Astrocyte of the spinal cord (primary cell): ENCODE measurements around the gene TPRA1.
"Not testable (repeated sequence)": the region's sequence is repeated elsewhere in the genome, so short reads cannot be mapped to it uniquely, and the experiment has no call there.

Experiments
- DNase-seq: peaks from one replicate; pipeline ENCODE4 v3.0.0; 2011; ENCODE audit warnings: low read depth, low spot score
- H3K4me3 ChIP-seq: 2 replicates; pipeline ENCODE4 v1.5.1; 2011; ENCODE audit warnings: low read depth, mild to moderate bottlenecking, low read length, moderate library complexity
- in situ Hi-C: cut with HindIII; loops from 2 replicates; pipeline ENCODE4 v1.10.0; 2017; ENCODE audit warnings: low sequenced_read_pairs
- TF ChIP-seq, protein P1 (sequence below): IDR thresholded peaks from 2 replicates; pipeline ENCODE4 v1.5.1; 2012; ENCODE audit warnings: low read depth, mild to moderate bottlenecking, low read length, inconsistent platforms

The TPRA1 gene

DNA sequence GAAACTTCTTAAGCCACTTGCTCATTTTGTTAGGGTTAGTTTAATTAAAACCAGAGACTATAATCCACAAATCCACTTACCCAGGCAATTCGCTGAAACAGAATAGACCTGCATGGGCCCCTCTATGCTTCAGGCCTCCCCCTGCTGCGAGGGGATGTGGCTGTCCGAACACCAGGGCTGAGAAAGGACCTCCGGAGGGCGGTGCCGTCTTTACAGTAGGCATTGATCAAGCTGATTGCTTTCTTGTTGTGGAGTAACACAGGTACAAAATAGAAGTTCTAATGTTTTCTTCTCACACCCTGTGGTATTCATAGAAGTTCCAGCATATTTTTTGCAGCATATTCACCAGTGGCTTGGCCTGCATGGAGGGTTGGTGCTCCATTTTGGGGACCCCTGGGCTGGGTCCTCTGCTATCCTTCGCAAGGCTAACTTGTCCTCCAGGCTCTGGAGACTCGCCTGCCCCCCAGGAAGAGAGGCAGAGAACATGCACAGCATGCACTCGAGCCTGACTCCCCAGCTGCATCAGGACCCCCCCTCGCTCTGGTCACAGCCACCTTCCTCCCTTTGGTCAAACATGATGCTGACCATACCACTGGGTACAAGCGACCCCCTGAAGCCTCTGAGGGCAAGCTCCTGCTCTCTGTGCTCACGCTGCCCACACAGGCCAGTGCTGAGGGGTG, 55.3 kb downstream of the TPRA1 start:
- in situ Hi-C loops, result no loop called here
- TF ChIP-seq, protein P1, sequence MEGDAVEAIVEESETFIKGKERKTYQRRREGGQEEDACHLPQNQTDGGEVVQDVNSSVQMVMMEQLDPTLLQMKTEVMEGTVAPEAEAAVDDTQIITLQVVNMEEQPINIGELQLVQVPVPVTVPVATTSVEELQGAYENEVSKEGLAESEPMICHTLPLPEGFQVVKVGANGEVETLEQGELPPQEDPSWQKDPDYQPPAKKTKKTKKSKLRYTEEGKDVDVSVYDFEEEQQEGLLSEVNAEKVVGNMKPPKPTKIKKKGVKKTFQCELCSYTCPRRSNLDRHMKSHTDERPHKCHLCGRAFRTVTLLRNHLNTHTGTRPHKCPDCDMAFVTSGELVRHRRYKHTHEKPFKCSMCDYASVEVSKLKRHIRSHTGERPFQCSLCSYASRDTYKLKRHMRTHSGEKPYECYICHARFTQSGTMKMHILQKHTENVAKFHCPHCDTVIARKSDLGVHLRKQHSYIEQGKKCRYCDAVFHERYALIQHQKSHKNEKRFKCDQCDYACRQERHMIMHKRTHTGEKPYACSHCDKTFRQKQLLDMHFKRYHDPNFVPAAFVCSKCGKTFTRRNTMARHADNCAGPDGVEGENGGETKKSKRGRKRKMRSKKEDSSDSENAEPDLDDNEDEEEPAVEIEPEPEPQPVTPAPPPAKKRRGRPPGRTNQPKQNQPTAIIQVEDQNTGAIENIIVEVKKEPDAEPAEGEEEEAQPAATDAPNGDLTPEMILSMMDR, result no peak
- no peak overlapping the region for H3K4me3 ChIP-seq
- DNase-seq, result no peak

DNA sequence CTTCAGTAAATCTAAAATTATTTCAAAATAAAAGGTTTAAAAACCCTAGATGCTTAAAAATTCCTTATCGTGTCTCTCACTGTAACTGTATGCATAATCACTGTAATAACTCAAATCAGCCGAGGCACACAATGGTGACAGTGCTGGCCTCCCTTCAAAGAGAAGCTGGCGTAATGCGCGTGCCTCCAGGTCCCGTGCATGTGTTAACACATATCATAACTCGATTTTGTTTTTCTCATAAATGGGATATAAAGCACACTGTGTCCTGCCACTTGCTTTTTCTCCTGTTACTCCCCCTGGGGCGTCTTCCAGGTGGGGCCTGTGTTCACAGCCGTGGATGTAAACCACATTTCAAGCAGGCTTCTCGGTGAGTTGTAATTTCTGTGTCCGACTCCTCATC, 56.0 kb downstream of the TPRA1 start:
- TF ChIP-seq, protein P1, result no peak
- H3K4me3 ChIP-seq, result no peak overlapping the region
- in situ Hi-C loops, result no loop called here
- DNase-seq, result no peak

DNA sequence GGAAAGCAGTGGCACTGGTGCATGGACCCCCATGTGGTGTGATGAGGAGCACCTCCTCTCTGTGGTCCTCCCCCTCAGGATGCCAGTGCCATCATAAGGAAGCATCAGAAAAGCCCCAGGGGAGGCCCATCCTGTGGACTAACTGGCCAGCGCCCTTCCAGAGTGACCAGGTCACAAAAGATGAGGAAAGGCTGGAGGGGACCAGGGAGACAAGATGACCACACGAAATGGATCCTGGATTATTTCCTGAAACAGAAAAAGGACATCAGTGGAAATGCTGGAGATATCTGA, 56.4 kb downstream of the TPRA1 start:
- TF ChIP-seq, protein P1, result no peak
- H3K4me3 ChIP-seq, result no peak overlapping the region
- in situ Hi-C loops, result no loop called here
- DNase-seq, result no peak

DNA sequence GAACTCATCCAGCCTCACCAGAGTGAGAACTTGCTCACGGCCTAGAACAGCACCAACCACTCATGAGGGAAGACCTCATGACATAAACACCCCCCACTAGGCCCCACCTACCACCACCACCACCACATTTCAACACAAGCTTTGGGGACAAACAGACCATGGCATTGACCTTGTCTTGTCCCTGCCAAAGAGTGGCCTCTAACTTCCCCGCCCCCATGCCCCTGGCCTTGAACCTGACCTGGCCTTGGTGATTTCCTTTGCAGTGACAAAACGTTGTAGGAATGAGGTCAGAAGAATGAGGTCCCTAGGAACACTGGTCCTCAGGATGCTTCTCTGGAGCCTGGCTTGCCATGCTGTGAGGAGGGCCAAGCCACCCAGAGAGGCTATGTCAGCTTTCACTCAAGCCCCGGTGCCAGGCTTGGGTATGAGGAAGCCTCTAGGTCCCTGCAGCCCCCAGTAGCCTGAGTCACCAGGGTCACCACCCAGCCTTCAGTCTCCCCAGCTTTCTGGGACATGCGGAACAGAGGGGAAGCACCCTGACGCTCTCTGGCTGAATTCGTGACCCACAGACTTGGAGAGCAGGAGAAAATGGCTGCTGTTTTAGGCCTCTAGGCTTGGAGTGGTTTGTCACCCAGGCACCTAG, 57.9 kb downstream of the TPRA1 start:
- DNase-seq, result no peak
- TF ChIP-seq, protein P1, result no peak
- no peak overlapping the region for H3K4me3 ChIP-seq
- in situ Hi-C loops, result no loop called here

DNA sequence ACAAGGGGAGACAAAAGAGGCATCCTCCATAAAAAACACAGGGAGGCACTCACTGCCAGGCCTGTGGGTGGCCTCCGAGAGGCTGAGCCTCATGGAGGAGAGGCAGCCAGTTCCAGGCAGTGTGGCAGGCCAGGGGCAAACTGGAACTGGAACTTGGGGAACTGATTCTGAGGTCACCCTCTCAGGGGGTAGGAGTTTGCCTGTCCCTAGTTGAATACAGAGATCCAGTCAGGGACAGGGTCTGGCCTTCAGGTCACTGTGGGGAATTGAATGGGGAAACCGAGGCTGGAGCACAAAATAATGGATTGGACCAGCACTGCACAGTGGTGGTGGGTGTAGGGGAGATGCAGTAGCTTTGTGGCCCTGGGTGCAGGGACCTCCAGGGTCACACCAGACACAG, 58.7 kb downstream of the TPRA1 start:
- TF ChIP-seq, protein P1, result no peak
- H3K4me3 ChIP-seq, result no peak overlapping the region
- DNase-seq, result no peak
- in situ Hi-C loops, result no loop called here

DNA sequence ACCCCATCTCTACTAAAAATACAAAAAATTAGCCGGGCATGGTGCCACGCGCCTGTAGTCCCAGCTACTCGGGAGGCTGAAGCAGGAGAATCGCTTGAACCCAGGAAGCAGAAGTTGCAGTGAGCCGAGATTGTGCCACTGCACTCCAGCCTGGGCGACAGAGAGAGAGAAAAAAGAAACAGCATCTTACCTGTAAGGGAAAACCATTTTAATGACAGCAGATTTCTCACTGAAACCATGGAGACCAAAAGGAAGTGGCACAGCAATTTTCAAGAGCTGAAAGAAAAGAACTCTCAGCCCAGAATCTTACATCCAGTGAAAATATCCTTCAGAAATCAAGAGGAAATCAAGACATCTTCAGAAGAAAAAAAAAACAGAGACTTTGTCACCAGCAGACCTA, 59.7 kb downstream of the TPRA1 start:
- H3K4me3 ChIP-seq, in situ Hi-C loops, DNase-seq: not testable (repeated sequence)

DNA sequence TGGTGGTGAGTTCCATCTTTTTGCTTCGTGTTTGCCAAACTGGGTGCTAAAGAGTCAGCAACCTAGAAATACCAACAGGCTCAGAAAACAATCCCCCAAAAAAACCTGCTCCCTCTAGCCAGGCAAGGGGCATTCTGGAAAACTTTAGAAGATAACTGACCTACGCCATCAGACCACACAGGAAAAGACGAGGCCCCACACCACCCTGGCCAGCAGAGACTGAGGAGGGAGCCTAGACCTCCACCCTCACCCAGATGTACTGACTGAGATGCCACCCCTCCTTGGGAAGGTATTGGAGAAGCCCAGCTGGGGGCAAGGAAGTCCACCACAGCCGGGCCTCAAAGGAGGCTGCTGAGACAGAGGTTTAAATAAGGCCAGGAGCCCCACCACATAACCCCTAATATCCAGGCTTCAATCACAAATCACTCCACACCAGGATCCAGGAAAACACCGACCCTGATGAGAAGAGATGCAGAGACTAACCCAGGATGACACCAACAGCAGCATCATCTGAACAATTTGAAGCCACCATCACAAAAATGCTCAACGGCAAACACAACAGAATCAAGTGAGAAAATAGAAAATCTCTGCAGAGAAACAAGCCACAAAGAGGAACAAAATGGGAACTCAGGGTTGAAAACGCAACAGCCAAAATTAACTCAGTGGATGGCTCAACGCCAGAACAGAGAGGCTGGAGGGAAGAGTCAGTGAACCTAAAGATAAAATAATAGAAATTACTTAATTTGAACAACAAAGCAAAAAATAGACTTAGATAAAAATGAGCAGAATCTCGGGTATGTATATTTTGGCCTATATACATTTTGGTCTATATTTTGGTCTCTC, 61.0 kb downstream of the TPRA1 start:
- TF ChIP-seq, protein P1, result no peak
- in situ Hi-C loops, result no loop called here
- no peak for DNase-seq
- H3K4me3 ChIP-seq, result no peak overlapping the region
